ENCODE results near the gene PGBD1. TPM values are rescaled to one million over a fixed set of nuclear protein-coding genes. Genes with fewer than 3 reads are reported as not detected.

Gene PGBD1
- total and polyA plus RNA-seq, 2 donors from 2014 or later, result 3.0 to 3.1 TPM

DNA sequence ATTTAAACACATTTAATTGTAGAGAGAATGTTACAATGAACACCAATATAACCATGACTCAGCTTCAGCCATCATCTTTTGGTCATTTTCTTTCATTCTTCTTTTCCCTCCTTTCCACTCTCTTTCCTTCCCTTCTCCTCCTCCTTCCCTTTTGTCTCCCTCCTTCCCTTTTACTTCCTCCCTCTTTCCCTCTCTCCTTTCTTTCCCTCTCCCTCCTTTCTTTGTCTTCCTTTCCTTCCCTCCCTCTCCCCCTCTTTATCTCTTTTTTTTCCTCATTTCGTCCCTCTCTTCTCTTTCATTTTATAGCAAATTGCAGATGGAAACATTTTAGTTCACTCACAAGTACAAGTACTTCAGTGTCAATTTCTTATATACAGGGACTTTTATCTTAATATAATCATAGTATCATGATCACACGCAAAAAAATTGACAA is 70.1 kb downstream of the PGBD1 start:
- Histone ChIP-seq H3K9me3 (ENCODE audit: control insufficient read depth in 2 of 3, insufficient read depth in 1 of 3, low read length in 3 of 3) (no peaks in the 10 kb centered on the region), H3K27me3 (ENCODE audit: control insufficient read depth, insufficient read depth, low read length) (no peaks in the 10 kb centered on the region), H3K36me3 (ENCODE audit: control insufficient read depth in 2 of 3, insufficient read depth in 3 of 3, low read length in 3 of 3) (no peaks in the 10 kb centered on the region), H3K9ac (ENCODE audit: low read length in 3 of 3) (no peak overlapping the region), H3K27ac (ENCODE audit: low read depth in 2 of 2, low read length in 2 of 2) (no peak overlapping the region), H3K4me3 (ENCODE audit: low read length in 3 of 3) (peak overlapping the region in 2 of 3 donors; percentile 4 to 97), H3K4me1 (ENCODE audit: control insufficient read depth in 2 of 3, insufficient read depth in 2 of 3, low read depth in 1 of 3, low read length in 3 of 3) (peaks cover 0 to 21% (median 10%) of the 10 kb centered on the region in 3 donors)
- FAIRE-seq (no peak), DNase-seq (no peak)
- TF ChIP-seq, protein P1, sequence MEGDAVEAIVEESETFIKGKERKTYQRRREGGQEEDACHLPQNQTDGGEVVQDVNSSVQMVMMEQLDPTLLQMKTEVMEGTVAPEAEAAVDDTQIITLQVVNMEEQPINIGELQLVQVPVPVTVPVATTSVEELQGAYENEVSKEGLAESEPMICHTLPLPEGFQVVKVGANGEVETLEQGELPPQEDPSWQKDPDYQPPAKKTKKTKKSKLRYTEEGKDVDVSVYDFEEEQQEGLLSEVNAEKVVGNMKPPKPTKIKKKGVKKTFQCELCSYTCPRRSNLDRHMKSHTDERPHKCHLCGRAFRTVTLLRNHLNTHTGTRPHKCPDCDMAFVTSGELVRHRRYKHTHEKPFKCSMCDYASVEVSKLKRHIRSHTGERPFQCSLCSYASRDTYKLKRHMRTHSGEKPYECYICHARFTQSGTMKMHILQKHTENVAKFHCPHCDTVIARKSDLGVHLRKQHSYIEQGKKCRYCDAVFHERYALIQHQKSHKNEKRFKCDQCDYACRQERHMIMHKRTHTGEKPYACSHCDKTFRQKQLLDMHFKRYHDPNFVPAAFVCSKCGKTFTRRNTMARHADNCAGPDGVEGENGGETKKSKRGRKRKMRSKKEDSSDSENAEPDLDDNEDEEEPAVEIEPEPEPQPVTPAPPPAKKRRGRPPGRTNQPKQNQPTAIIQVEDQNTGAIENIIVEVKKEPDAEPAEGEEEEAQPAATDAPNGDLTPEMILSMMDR (IDR thresholded peaks at IDR 0.05; ENCODE audit: borderline replicate concordance, extremely low read depth, insufficient read depth), result no peak
- intact Hi-C loops (cut with DNase I), result no loop called here

Other genes starting within 250 kb of the PGBD1 start
- 3.6 TPM for gene ZNF165, start 201.0 kb upstream of the PGBD1 start, total RNA-seq
- gene ZNF165, start 201.0 kb upstream of the PGBD1 start, polyA plus RNA-seq (ENCODE audit: insufficient read depth, low read depth, low replicate concordance), result 3.0 TPM
- gene ZSCAN16, start 157.0 kb upstream of the PGBD1 start, total RNA-seq, result 6.1 TPM
- gene ZSCAN16, start 157.0 kb upstream of the PGBD1 start, polyA plus RNA-seq (ENCODE audit: insufficient read depth, low read depth, low replicate concordance), result 6.8 TPM
- 26.4 TPM for gene ZKSCAN8, start 139.7 kb upstream of the PGBD1 start, total RNA-seq
- gene ZKSCAN8, start 139.7 kb upstream of the PGBD1 start, polyA plus RNA-seq (ENCODE audit: insufficient read depth, low read depth, low replicate concordance), result 3.5 TPM
- 15.6 TPM for gene ZSCAN9, start 56.3 kb upstream of the PGBD1 start, total RNA-seq
- gene ZSCAN9, start 56.3 kb upstream of the PGBD1 start, polyA plus RNA-seq (ENCODE audit: insufficient read depth, low read depth, low replicate concordance), result 8.1 TPM
- 7.4 TPM for gene ZKSCAN4, start 29.3 kb upstream of the PGBD1 start, total RNA-seq
- gene ZKSCAN4, start 29.3 kb upstream of the PGBD1 start, polyA plus RNA-seq (ENCODE audit: insufficient read depth, low read depth, low replicate concordance), result 3.9 TPM
- gene NKAPL, start 22.3 kb upstream of the PGBD1 start, total RNA-seq, result 1.2 TPM
- gene NKAPL, start 22.3 kb upstream of the PGBD1 start, polyA plus RNA-seq (ENCODE audit: insufficient read depth, low read depth, low replicate concordance), result 1.7 TPM
- 17.2 TPM for gene ZSCAN26, start 14.4 kb upstream of the PGBD1 start, total RNA-seq
- 11.8 TPM for gene ZSCAN26, start 14.4 kb upstream of the PGBD1 start, polyA plus RNA-seq (ENCODE audit: insufficient read depth, low read depth, low replicate concordance)
- 6.3 TPM for gene ZSCAN31, start 54.6 kb downstream of the PGBD1 start, total RNA-seq
- 4.1 TPM for gene ZSCAN31, start 54.6 kb downstream of the PGBD1 start, polyA plus RNA-seq (ENCODE audit: insufficient read depth, low read depth, low replicate concordance)
- 8.3 TPM for gene ZKSCAN3, start 68.4 kb downstream of the PGBD1 start, total RNA-seq
- 3.5 TPM for gene ZKSCAN3, start 68.4 kb downstream of the PGBD1 start, polyA plus RNA-seq (ENCODE audit: insufficient read depth, low read depth, low replicate concordance)
- 7.9 TPM for gene ZSCAN12, start 118.2 kb downstream of the PGBD1 start, total RNA-seq
- 1.3 TPM for gene ZSCAN12, start 118.2 kb downstream of the PGBD1 start, polyA plus RNA-seq (ENCODE audit: insufficient read depth, low read depth, low replicate concordance)
- gene ZSCAN23, start 161.9 kb downstream of the PGBD1 start, total RNA-seq, result 5.5 TPM
- gene ZSCAN23, start 161.9 kb downstream of the PGBD1 start, polyA plus RNA-seq (ENCODE audit: insufficient read depth, low read depth, low replicate concordance), result 0.49 TPM
- not detected for gene GPX6, start 234.2 kb downstream of the PGBD1 start, total RNA-seq
- not detected for gene GPX6, start 234.2 kb downstream of the PGBD1 start, polyA plus RNA-seq (ENCODE audit: insufficient read depth, low read depth, low replicate concordance)
- not detected for gene GPX5, start 244.3 kb downstream of the PGBD1 start, total RNA-seq
- not detected for gene GPX5, start 244.3 kb downstream of the PGBD1 start, polyA plus RNA-seq (ENCODE audit: insufficient read depth, low read depth, low replicate concordance)

All from kidney (tissue), 14 donors.